Choroid plexus epithelial cell (primary cell): ENCODE data around the gene RNF41.
"Not testable (repeated sequence)": the region's sequence is repeated elsewhere in the genome, so short reads cannot be mapped to it uniquely, and the experiment has no call there.

Experiments used
- DNase-seq: peaks from one replicate; pipeline ENCODE4 v3.0.0-alpha.2; 2010; ENCODE audit warnings: low read depth
- H3K4me3 ChIP-seq: 2 replicates; pipeline ENCODE4 v1.5.1; 2011; ENCODE audit warnings: low read depth, mild to moderate bottlenecking, control low read depth, low read length, moderate library complexity
- CTCF ChIP-seq: conservative IDR thresholded peaks from 2 replicates; pipeline ENCODE4 v1.5.1; 2011; ENCODE audit warnings: low read depth, mild to moderate bottlenecking, control low read depth, inconsistent platforms, low read length, moderate library complexity

Gene RNF41

DNA sequence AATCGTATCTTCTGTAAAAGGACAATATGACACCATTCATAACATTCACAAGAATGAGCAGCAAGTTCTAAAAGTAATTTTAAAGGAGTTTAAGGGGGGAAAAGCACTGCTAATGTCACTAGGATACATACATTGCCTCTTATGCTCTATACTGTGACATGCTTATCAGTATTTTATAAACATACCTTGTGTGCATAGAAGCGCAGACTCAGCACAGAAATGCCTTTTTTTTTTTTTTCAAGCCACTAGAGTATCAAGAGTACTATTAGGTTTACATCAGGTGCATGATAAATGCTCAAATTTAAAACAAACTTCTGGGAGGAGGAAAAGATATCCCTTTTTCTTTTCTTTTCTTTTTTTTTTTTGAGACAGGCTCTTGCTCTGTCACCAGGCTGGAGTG, 18.9 kb downstream of the RNF41 start:
- no peak for TF ChIP-seq CTCF
- no peak for DNase-seq
- H3K4me3 ChIP-seq, result no peak overlapping the region

GRCh38 chr12:56202366-56202765, 19.4 kb downstream of the RNF41 start:
- DNase-seq, result no peak
- TF ChIP-seq CTCF, result no peak
- no peak overlapping the region for H3K4me3 ChIP-seq

DNA sequence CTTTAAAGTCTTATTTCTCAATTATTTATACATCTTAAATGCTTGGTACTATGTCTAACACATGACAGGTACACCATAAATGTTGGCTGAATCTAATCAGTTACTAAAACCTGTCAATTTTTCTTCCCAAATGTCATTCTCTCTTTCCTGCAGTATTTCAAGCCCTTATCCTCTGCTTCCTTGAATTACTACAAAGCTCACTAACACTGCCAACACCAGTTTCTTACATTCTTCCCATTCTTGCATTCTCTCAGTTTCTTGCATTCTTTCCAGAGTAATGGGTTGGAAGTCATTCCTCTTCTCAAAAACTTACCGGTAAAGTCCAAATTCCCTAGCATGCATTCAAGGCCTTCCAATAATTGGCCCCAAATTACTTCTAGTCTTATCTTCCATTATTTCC, 22.9 kb downstream of the RNF41 start:
- DNase-seq, result peak; percentile 25
- no peak overlapping the region for H3K4me3 ChIP-seq
- TF ChIP-seq CTCF, result no peak

- DNase-seq, result no peak
- TF ChIP-seq CTCF, result no peak
- H3K4me3 ChIP-seq, result no peak overlapping the region
Observed at GRCh38 chr12:56197921-56198635, 23.6 kb downstream of the RNF41 start.

DNA sequence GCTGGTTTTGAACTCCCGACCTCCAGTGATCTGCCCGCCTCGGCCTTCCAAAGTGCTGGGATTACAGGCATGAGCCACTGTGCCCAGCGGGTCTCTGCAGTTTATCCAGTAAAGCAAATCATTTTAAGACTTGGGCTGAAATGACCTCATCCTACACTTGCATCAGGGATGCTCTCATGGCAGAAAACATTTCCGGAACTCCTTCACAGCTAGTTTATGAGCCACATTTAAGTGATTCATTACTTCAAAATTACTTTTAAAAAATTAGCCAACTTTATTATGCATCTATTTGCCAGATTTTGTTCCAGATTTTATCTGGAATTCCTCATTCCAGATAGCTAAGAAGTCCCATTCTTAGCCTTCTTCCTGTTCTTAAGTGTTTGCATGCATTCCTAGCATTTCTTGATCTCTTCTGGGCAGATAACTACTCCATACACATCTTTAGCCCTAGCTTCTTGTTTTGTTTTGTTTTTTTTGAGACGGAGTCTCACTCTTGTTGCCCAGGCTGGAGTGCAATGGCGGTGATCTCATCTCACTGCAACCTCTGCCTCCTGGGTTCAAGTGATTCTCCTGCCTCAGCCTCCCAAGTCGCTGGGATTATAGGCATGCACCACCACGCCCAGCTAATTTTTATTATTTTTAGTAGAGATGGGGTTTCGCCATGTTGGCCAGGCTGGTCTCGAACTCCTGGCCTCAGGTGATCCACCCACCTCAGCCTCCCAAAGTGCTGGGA, 24.7 kb downstream of the RNF41 start:
- H3K4me3 ChIP-seq, result not testable (repeated sequence)
- DNase-seq, result peak; percentile 91

DNA sequence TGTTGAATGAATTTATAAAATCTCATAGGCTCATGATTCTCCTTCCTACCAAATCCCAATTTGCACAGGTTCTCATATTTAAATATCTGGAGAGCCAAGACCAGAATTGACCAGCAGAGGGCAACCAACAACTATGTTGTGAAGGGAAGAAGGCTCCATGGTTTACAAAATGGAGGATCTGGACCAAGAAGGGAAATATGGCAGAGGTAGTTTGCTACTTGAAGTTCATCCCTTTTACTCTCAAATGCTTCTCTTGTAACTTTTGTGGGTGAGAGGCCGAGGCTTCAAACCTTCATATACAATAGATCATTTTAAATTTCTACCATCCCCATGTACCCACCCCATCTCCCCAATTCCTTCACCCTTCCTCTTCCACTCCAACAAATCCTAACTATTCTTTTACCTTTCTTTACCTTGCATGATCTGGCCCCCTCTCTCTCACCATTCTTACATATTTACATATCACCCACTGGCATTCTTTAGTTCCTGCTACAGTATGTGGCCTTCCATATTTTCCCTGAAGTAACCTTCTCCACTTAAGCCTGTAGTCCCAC, 28.6 kb downstream of the RNF41 start:
- DNase-seq, result peak; percentile 94
- TF ChIP-seq CTCF, result peak; percentile 82
- H3K4me3 ChIP-seq, result no peak overlapping the region

GRCh38 chr12:56192582-56192981, 29.1 kb downstream of the RNF41 start:
- DNase-seq, result no peak
- no peak overlapping the region for H3K4me3 ChIP-seq
- no peak for TF ChIP-seq CTCF
